ENCODE measurements around the gene RAMACL.
"Not testable (repeated sequence)": the region's sequence is repeated elsewhere in the genome, so short reads cannot be mapped to it uniquely, and the experiment has no call there.

Gene RAMACL

GRCh38 chr6:166540631-166541331 lies 45.7 kb downstream of the RAMACL start:
- FAIRE-seq (no peak), DNase-seq (ENCODE audit: insufficient read length, low spot score) (no peak)
- no peak for TF ChIP-seq CTCF (IDR thresholded peaks at IDR 0.05; ENCODE audit: insufficient read depth, missing control alignments)

GRCh38 chr6:166539543-166539942 lies 46.9 kb downstream of the RAMACL start:
- no peak for TF ChIP-seq CTCF (IDR thresholded peaks at IDR 0.05; ENCODE audit: insufficient read depth, missing control alignments)
- FAIRE-seq (no peak), DNase-seq (ENCODE audit: insufficient read length, low spot score) (no peak)

GRCh38 chr6:166539011-166539385 lies 47.5 kb downstream of the RAMACL start:
- not testable (repeated sequence) for DNase-seq (ENCODE audit: insufficient read length, low spot score); FAIRE-seq

GRCh38 chr6:166538297-166539010 lies 48.0 kb downstream of the RAMACL start:
- FAIRE-seq: no peak
- DNase-seq (ENCODE audit: insufficient read length, low spot score): no peak
- TF ChIP-seq CTCF (IDR thresholded peaks at IDR 0.05; ENCODE audit: insufficient read depth, missing control alignments): no peak

GRCh38 chr6:166534658-166535406 lies 51.6 kb downstream of the RAMACL start:
- DNase-seq (ENCODE audit: insufficient read length, low spot score) (no peak), FAIRE-seq (no peak)
- no peak for TF ChIP-seq CTCF (IDR thresholded peaks at IDR 0.05; ENCODE audit: insufficient read depth, missing control alignments)

GRCh38 chr6:166533205-166533824 lies 53.2 kb downstream of the RAMACL start:
- FAIRE-seq: no peak
- TF ChIP-seq CTCF (IDR thresholded peaks at IDR 0.05; ENCODE audit: insufficient read depth, missing control alignments): no peak
- no peak for DNase-seq (ENCODE audit: insufficient read length, low spot score)

Measured in D721Med (cell line).